RKO (cell line): ENCODE data around the gene ASGR1.
"Not testable (repeated sequence)": the region's sequence is repeated elsewhere in the genome, so short reads cannot be mapped to it uniquely, and the experiment has no call there.

Experiments used
- DNase-seq: peaks from one replicate; pipeline ENCODE4 v3.0.0-alpha.2; 2016; ENCODE audit warnings: low spot score

ASGR1 gene

GRCh38 chr17:7190276-7190917 is 11.2 kb upstream of the ASGR1 start:
- DNase-seq: no peak

- no peak for DNase-seq
These were observed 7.1 kb upstream of the ASGR1 start for GRCh38 chr17:7186241-7186640.

- no peak for DNase-seq
These were observed 5.5 kb upstream of the ASGR1 start for GRCh38 chr17:7184647-7185046.

- DNase-seq: no peak
These were observed 4.9 kb upstream of the ASGR1 start for GRCh38 chr17:7184091-7184488.

- DNase-seq: peak; percentile 34
These were observed 4.4 kb upstream of the ASGR1 start for GRCh38 chr17:7183433-7184090.

- not testable (repeated sequence) for DNase-seq
These were observed 2.9 kb upstream of the ASGR1 start for GRCh38 chr17:7182101-7182500.

- DNase-seq: no peak
These were observed 225 bp downstream of the ASGR1 start for GRCh38 chr17:7178973-7179316.

GRCh38 chr17:7177954-7178477 is 1.2 kb downstream of the ASGR1 start:
- peak; percentile 72 for DNase-seq

GRCh38 chr17:7177191-7177953 is 1.8 kb downstream of the ASGR1 start:
- DNase-seq: peak; percentile 80

- DNase-seq: no peak
These were observed 2.4 kb downstream of the ASGR1 start for GRCh38 chr17:7176841-7177190.

GRCh38 chr17:7176107-7176840 is 2.9 kb downstream of the ASGR1 start:
- no peak for DNase-seq

- DNase-seq: no peak
These were observed 3.8 kb downstream of the ASGR1 start for GRCh38 chr17:7175330-7175733.

GRCh38 chr17:7174603-7175326 is 4.4 kb downstream of the ASGR1 start:
- DNase-seq: no peak

- no peak for DNase-seq
These were observed 5.2 kb downstream of the ASGR1 start for GRCh38 chr17:7173687-7174602.

GRCh38 chr17:7172522-7173191 is 6.5 kb downstream of the ASGR1 start:
- DNase-seq: not testable (repeated sequence)

GRCh38 chr17:7169565-7169908 is 9.6 kb downstream of the ASGR1 start:
- not testable (repeated sequence) for DNase-seq

GRCh38 chr17:7168841-7169564 is 10.2 kb downstream of the ASGR1 start:
- DNase-seq: not testable (repeated sequence)

- DNase-seq: no peak
These were observed 11.3 kb downstream of the ASGR1 start for GRCh38 chr17:7167832-7168231.

- no peak for DNase-seq
These were observed 12.3 kb downstream of the ASGR1 start for GRCh38 chr17:7166873-7167272.
